GM10266 (cell line): ENCODE measurements around the gene MED4.

Source experiments
- DNase-seq: peaks from one replicate; pipeline ENCODE4 v3.0.0; 2012; ENCODE audit errors: extremely low spot score
- CTCF ChIP-seq: IDR thresholded peaks from 2 replicates; pipeline ENCODE4 v1.5.1; 2012; ENCODE audit warnings: mild to moderate bottlenecking, low read depth; ENCODE audit not compliant: control insufficient read depth, insufficient read depth; ENCODE audit errors: missing control alignments

The MED4 gene

GRCh38 chr13:48094781-48095502 is at the start of gene MED4:
Gene MED4, minus strand, starts transcription at chr13:48095104. Its CDS starts 26 bp downstream, at chr13:48095078.
- DNase-seq = peak; percentile 93
- peak; percentile 100 for TF ChIP-seq CTCF

- DNase-seq = no peak
- no peak for TF ChIP-seq CTCF
These were observed 49.6 kb upstream of the MED4 start for GRCh38 chr13:48144413-48145035.

- no peak for TF ChIP-seq CTCF
- DNase-seq = no peak
These were observed 47.5 kb upstream of the MED4 start for GRCh38 chr13:48142436-48142835.

- TF ChIP-seq CTCF = no peak
- no peak for DNase-seq
These were observed 43.4 kb upstream of the MED4 start for GRCh38 chr13:48138270-48138669.

- DNase-seq = no peak
- TF ChIP-seq CTCF = no peak
These were observed 38.1 kb upstream of the MED4 start for GRCh38 chr13:48132961-48133360.

GRCh38 chr13:48131533-48131932 is 36.6 kb upstream of the MED4 start:
- DNase-seq = no peak
- no peak for TF ChIP-seq CTCF
